Immature natural killer cell (primary cell): ENCODE data around the gene KICS2. TPM values are rescaled to one million over a fixed set of nuclear protein-coding genes. Genes with fewer than 3 reads are reported as not detected.
"Not testable (repeated sequence)": the region's sequence is repeated elsewhere in the genome, so short reads cannot be mapped to it uniquely, and the experiment has no call there.

Experiments
- DNase-seq, 3 donors: peaks; one replicate each; pipeline ENCODE4 v3.0.0; 2022; ENCODE audit warnings: mixed read lengths in 1 of 3
- H3K27ac Mint-ChIP-seq, 6 donors: one replicate each; pipeline ENCODE4 v1.8.0; 2020; ENCODE audit warnings: mixed read lengths in 6 of 6, mild to moderate bottlenecking in 5 of 6, inconsistent platforms in 4 of 6, moderate library complexity in 3 of 6
- H3K27me3 Mint-ChIP-seq, 3 donors: one replicate each; pipeline ENCODE4 v1.8.0; 2020 to 2021; ENCODE audit warnings: low read depth in 3 of 3, mild to moderate bottlenecking in 3 of 3, mixed read lengths in 3 of 3, moderate library complexity in 3 of 3, inconsistent platforms in 1 of 3
- H3K36me3 Mint-ChIP-seq, 3 donors: one replicate each; pipeline ENCODE4 v1.8.0; 2020; ENCODE audit warnings: mixed read lengths in 3 of 3, inconsistent platforms in 2 of 3, mild to moderate bottlenecking in 2 of 3
- H3K4me1 Mint-ChIP-seq, 2 donors: one replicate each; pipeline ENCODE4 v1.8.0; 2020; ENCODE audit warnings: inconsistent platforms in 2 of 2, mild to moderate bottlenecking in 2 of 2, mixed read lengths in 2 of 2, moderate library complexity in 1 of 2
- H3K4me3 Mint-ChIP-seq, 5 donors: one replicate each; pipeline ENCODE4 v1.8.0; 2020; ENCODE audit warnings: mild to moderate bottlenecking in 5 of 5, mixed read lengths in 5 of 5, inconsistent platforms in 3 of 5, moderate library complexity in 3 of 5
- H3K9me3 Mint-ChIP-seq, 6 donors: one replicate each; pipeline ENCODE4 v1.8.0; 2020; ENCODE audit warnings: mild to moderate bottlenecking in 6 of 6, mixed read lengths in 6 of 6, inconsistent platforms in 4 of 6, moderate library complexity in 3 of 6
- polyA plus RNA-seq, 3 donors: library from polyadenylated mRNA; unstranded; fragments of 300-500 nt; fragmentation: Illumina TruSeq; gene quantifications; one replicate each; pipeline ENCODE4 v1.2.3, GENCODE V29; 2021

The KICS2 gene
- polyA plus RNA-seq, 3 donors from 2014 or later: 4.4 to 11.3 (median 6.4) TPM

DNA sequence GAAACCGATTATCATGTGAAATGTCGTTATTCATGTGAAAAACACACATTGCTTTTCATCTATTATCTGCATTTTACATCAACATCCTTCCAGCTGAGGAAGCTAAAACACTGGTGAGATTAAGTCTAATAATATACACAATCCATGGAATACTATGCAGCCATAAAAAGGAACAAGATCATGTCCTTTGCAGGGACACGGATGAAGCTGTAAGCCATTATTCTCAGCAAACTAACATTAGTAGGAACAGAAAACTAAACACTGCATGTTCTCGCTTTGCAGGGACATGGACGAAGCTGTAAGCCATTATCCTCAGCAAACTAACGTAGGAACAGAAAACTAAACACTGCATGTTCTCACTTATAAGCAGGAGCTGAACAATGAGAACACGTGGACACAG is 18.3 kb downstream of the KICS2 start:
- Mint-ChIP-seq H3K36me3 (peaks cover 8 to 26% (median 15%) of the 10 kb centered on the region in 3 donors), H3K27ac (no peak overlapping the region), H3K4me3 (no peak overlapping the region), H3K9me3 (no peaks in the 10 kb centered on the region), H3K4me1 (no peaks in the 10 kb centered on the region), H3K27me3 (no peaks in the 10 kb centered on the region)
- DNase-seq: no peak

DNA sequence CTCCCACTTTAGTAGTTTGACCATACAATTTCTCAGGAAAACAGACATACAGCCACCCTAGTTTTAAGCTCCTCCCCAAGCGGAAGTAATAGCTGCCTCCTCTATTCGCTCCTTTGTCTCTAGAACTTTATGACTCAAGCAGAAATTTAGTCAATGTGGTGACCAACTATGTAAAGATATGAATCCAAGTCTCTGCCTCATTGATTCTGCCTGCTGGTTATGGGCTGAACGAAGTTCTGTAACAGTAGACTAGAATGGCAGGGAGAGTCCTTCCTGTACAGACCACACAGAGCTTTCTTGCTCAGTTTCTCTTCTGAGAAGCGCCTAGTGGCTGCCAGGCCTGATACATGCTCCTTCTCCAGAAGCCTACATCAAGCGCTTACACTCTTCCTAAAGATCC is 19.1 kb downstream of the KICS2 start:
- Mint-ChIP-seq H3K9me3 (no peaks in the 10 kb centered on the region), H3K27me3 (no peaks in the 10 kb centered on the region), H3K36me3 (peaks cover 4 to 26% (median 13%) of the 10 kb centered on the region in 3 donors)

DNA sequence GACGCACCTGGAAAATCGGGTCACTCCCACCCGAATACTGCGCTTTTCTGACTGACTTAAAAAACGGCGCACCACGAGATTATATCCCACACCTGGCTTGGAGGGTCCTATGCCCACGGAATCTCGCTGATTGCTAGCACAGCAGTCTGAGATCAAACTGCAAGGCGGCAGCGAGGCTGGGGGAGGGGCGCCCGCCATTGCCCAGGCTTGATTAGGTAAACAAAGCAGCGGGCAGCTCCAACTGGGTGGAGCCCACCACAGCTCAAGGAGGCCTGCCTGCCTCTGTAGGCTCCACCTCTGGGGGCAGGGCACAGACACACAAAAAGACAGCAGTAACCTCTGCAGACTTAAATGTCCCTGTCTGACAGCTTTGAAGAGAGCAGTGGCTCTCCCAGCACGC is 26.3 kb downstream of the KICS2 start:
- not testable (repeated sequence) for H3K4me3 Mint-ChIP-seq, H3K9me3 Mint-ChIP-seq, H3K27ac Mint-ChIP-seq, DNase-seq, H3K27me3 Mint-ChIP-seq, H3K4me1 Mint-ChIP-seq
- H3K36me3 Mint-ChIP-seq: peaks cover 14 to 34% (median 27%) of the 10 kb centered on the region in 3 donors

More for the DNA sequence above, 19.1 kb downstream of the KICS2 start:
- Mint-ChIP-seq H3K4me1 (no peaks in the 10 kb centered on the region), H3K27ac (no peak overlapping the region), H3K4me3 (no peak overlapping the region)
- no peak for DNase-seq

DNA sequence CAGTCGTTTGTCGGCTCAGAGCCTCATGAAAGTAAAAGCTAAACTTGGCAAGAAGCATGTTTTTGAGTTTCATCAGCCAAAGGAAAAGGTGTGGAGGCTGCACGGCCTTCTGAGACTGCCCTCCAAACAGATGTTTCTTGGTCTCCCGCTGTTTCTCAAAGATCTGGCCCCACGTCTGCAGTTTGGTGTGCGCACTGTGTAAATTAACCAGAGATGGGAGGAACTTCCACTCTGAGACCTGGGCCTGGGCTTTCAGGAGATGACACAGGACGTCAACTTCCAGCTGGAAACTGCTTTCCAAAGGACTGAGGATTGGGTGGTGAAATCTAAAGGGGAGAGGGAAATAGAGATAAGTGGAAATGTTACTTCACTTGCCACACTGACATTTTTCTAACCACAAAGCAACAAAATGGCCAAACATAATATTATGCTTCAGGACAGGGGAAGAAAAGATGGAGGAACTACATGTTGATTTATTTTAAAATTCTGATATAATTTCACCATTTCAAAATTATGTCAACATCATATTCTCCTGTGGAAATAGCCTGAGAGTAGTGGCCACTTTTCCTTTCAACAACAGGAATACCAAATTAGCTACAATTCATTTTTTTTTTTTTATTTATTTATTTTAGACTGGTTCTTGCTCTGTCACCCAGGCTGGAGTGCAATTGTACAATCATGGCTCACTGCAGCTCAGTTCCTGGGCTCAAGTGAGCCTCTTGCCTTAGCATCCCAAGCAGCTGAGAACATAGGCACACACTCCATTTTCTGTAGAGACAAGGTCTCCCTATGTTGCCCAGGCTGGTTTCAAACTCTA is 27.6 kb downstream of the KICS2 start:
- no peak overlapping the region for H3K4me3 Mint-ChIP-seq
- H3K4me1 Mint-ChIP-seq: peaks cover 0 to 6% of the 10 kb centered on the region in 2 donors
- no peaks in the 10 kb centered on the region for H3K9me3 Mint-ChIP-seq
- peak overlapping the region in 1 of 6 donors; percentile 2 for H3K27ac Mint-ChIP-seq
- H3K27me3 Mint-ChIP-seq: no peaks in the 10 kb centered on the region
- DNase-seq: no peak
- H3K36me3 Mint-ChIP-seq: peaks cover 14 to 34% (median 31%) of the 10 kb centered on the region in 3 donors

DNA sequence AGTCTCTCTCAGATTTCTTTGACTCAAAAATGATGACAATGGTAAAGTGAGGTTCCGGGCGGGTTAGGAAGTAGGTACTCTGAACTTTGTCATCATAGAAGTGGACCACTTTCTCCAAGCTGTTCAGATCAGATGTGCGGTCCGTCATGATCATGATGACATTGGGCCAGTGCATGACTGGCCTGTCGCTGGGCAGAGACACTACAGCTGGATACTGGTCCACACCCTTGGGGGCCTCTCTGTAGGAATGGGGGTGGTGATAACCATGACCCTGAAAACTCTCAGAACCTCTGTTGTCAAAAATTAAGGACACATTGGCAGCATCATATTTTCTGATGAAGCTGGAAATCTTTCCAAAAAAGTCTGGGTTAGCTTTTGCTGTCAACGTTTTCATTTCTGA is 28.2 kb downstream of the KICS2 start:
- H3K9me3 Mint-ChIP-seq: no peaks in the 10 kb centered on the region
- peaks cover 0 to 6% of the 10 kb centered on the region in 2 donors for H3K4me1 Mint-ChIP-seq
- H3K27ac Mint-ChIP-seq: no peak overlapping the region
- no peak overlapping the region for H3K4me3 Mint-ChIP-seq
- DNase-seq: no peak
- no peaks in the 10 kb centered on the region for H3K27me3 Mint-ChIP-seq
- H3K36me3 Mint-ChIP-seq: peaks cover 14 to 34% (median 34%) of the 10 kb centered on the region in 3 donors

DNA sequence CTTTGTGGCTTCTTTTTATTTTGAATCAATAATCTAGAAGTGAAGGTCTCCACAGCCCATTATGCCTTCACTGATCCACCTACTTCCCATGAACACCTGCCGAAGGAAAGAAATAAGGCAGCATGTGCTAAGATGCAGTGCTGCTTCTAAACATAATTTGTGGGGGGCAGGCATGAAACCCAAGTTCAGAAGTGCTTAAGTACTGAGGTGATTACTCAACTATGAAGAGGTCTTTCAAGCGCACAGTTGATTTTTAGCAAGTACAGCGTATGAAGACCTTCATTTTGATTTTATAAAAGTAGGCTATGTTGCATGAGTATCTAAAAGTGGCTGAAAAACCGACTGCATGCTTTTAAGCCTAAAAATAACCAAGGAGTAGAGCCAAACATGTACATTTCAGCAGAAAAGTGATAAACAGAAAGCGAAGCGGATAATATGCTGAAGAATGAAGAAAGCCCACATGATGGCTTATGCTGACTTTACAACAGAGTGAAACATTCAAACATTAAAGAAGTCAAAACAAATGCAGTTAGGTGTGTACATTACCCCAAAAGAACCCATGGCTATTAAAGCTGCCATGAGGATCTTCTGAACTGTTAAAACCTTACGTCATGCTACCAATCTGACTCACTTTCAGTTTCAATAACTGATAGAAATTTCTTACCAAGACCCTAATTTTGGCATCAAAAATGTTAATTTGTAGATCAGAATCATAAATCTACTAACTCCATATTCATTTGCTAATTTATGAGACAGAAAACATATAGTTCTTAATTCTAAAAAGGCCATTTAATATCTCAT is 29.3 kb downstream of the KICS2 start:
- Mint-ChIP-seq H3K4me3 (no peak overlapping the region), H3K27me3 (no peaks in the 10 kb centered on the region), H3K36me3 (peaks cover 14 to 36% (median 34%) of the 10 kb centered on the region in 3 donors), H3K4me1 (peaks cover 0 to 6% of the 10 kb centered on the region in 2 donors), H3K27ac (no peak overlapping the region), H3K9me3 (no peaks in the 10 kb centered on the region)
- DNase-seq: no peak

- H3K27ac Mint-ChIP-seq: no peak overlapping the region
- H3K4me1 Mint-ChIP-seq: peaks cover 0 to 6% of the 10 kb centered on the region in 2 donors
- DNase-seq: no peak
- peaks cover 12 to 36% (median 33%) of the 10 kb centered on the region in 3 donors for H3K36me3 Mint-ChIP-seq
- H3K4me3 Mint-ChIP-seq: no peak overlapping the region
- H3K27me3 Mint-ChIP-seq: peaks cover 0 to 3% (median 0%) of the 10 kb centered on the region in 3 donors
- no peaks in the 10 kb centered on the region for H3K9me3 Mint-ChIP-seq
These were observed 32.0 kb downstream of the KICS2 start for GRCh38 chr12:64190140-64190539.

GRCh38 chr12:64189530-64189929 is 32.6 kb downstream of the KICS2 start:
- DNase-seq: no peak
- Mint-ChIP-seq H3K36me3 (peaks cover 9 to 34% (median 29%) of the 10 kb centered on the region in 3 donors), H3K27me3 (peaks cover 0 to 3% (median 0%) of the 10 kb centered on the region in 3 donors), H3K4me1 (peaks cover 0 to 6% of the 10 kb centered on the region in 2 donors), H3K9me3 (no peaks in the 10 kb centered on the region), H3K4me3 (no peak overlapping the region), H3K27ac (peak overlapping the region in 1 of 6 donors; percentile 10)

GRCh38 chr12:64187794-64188193 is 34.3 kb downstream of the KICS2 start:
- no peaks in the 10 kb centered on the region for H3K9me3 Mint-ChIP-seq
- no peak overlapping the region for H3K4me3 Mint-ChIP-seq
- H3K27ac Mint-ChIP-seq: no peak overlapping the region
- no peaks in the 10 kb centered on the region for H3K4me1 Mint-ChIP-seq
- peaks cover 0 to 3% (median 0%) of the 10 kb centered on the region in 3 donors for H3K27me3 Mint-ChIP-seq
- peaks cover 2 to 29% (median 12%) of the 10 kb centered on the region in 3 donors for H3K36me3 Mint-ChIP-seq
- no peak for DNase-seq

- Mint-ChIP-seq H3K4me1 (no peaks in the 10 kb centered on the region), H3K4me3 (no peak overlapping the region), H3K9me3 (no peaks in the 10 kb centered on the region), H3K36me3 (peaks cover 0 to 26% (median 7%) of the 10 kb centered on the region in 3 donors), H3K27me3 (peaks cover 0 to 3% (median 0%) of the 10 kb centered on the region in 3 donors), H3K27ac (no peak overlapping the region)
- DNase-seq: no peak
These were observed 34.7 kb downstream of the KICS2 start for GRCh38 chr12:64187370-64187769.

DNA sequence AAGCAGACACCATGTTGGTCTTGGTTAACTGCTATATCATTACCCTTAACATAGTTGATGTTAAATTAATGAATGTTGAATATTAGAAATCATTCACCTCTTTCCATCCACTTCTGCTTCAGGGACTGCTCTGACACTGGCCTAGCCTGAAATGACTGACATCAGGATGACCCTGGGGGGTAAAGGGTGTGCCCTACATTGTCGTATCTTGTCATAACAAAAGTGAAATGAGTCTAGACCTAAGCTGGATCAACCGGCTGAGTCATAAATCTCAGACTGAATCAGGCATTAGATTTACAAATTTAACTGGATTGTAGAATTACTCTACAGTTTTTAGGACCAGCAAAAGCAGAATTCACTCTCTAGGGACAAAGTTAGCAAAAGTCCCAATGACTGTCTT is 35.3 kb downstream of the KICS2 start:
- H3K4me1 Mint-ChIP-seq: no peaks in the 10 kb centered on the region
- H3K27ac Mint-ChIP-seq: no peak overlapping the region
- DNase-seq: no peak
- H3K4me3 Mint-ChIP-seq: no peak overlapping the region
- peaks cover 0 to 25% (median 6%) of the 10 kb centered on the region in 3 donors for H3K36me3 Mint-ChIP-seq
- H3K27me3 Mint-ChIP-seq: peaks cover 0 to 3% (median 0%) of the 10 kb centered on the region in 3 donors
- H3K9me3 Mint-ChIP-seq: no peaks in the 10 kb centered on the region

DNA sequence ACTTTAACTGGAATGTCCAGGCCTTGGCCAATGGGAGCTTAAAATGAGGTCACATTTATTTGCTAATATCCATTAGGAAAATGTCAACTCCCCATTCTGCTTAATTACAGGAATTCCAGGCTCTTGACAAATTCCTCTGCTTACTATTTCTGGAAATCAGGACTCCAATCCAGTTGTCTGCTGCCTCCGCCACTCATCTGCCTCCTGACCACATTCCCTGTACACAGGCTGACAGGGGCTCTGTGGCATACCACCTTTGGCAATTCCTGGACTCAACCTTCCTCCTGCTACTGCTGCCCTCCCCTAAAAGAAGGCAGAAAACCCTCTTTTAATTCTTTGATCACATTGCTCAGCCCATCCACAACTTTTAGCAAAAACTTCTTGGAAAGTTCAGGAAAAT is 37.9 kb downstream of the KICS2 start:
- H3K27ac Mint-ChIP-seq: no peak overlapping the region
- H3K36me3 Mint-ChIP-seq: peaks cover 0 to 15% (median 0%) of the 10 kb centered on the region in 3 donors
- peaks cover 0 to 3% (median 0%) of the 10 kb centered on the region in 3 donors for H3K27me3 Mint-ChIP-seq
- no peak for DNase-seq
- H3K4me1 Mint-ChIP-seq: no peaks in the 10 kb centered on the region
- no peak overlapping the region for H3K4me3 Mint-ChIP-seq
- H3K9me3 Mint-ChIP-seq: no peaks in the 10 kb centered on the region

GRCh38 chr12:64181430-64182291 is 40.4 kb downstream of the KICS2 start:
- Mint-ChIP-seq H3K36me3 (peaks cover 0 to 12% (median 0%) of the 10 kb centered on the region in 3 donors), H3K9me3 (no peaks in the 10 kb centered on the region), H3K4me1 (no peaks in the 10 kb centered on the region), H3K4me3 (no peak overlapping the region), H3K27ac (no peak overlapping the region), H3K27me3 (peaks cover 0 to 3% (median 2%) of the 10 kb centered on the region in 3 donors)
- DNase-seq: no peak
